HepG2 (cell line): Measurements from ENCODE around the gene PPP1CA. TPM values are rescaled to one million over a fixed set of nuclear protein-coding genes. Genes with fewer than 3 reads are reported as not detected.

Experiments
- FOXM1 ChIP-seq: sonication (generic); formaldehyde crosslinking; IDR thresholded peaks from 2 replicates; pipeline ENCODE4 v1.5.0; 2020; ENCODE audit warnings: missing genetic modification reagents
- JDP2 ChIP-seq: sonication (generic); formaldehyde crosslinking; IDR thresholded peaks from 2 replicates; pipeline ENCODE4 v1.8.1; 2022; ENCODE audit warnings: missing genetic modification reagents, borderline replicate concordance
- KLF6 ChIP-seq: IDR thresholded peaks from 2 replicates; pipeline ENCODE4 v1.8.0; 2016; ENCODE audit warnings: missing biosample characterization, missing genetic modification reagents
- PAWR ChIP-seq: sonication (generic); formaldehyde crosslinking; IDR thresholded peaks from 2 replicates; pipeline ENCODE4 v1.4.0; 2020; ENCODE audit warnings: missing genetic modification reagents, mild to moderate bottlenecking, borderline replicate concordance
- POLR2AphosphoS5 ChIP-seq: IDR thresholded peaks from 2 replicates; pipeline ENCODE4 v1.6.1; 2012; ENCODE audit warnings: low read depth, low read length
- RXRB ChIP-seq: IDR thresholded peaks from 2 replicates; pipeline ENCODE4 v1.6.1; 2016; ENCODE audit warnings: borderline replicate concordance, missing genetic modification reagents, missing compliant biosample characterization
- TBX3 ChIP-seq: fragments of 450-650 bp; IDR thresholded peaks from 2 replicates; pipeline ENCODE4 v1.6.1; 2017; ENCODE audit warnings: antibody characterized with exemption, mild to moderate bottlenecking, inconsistent platforms, borderline replicate concordance
- ZNF598 ChIP-seq: sonication (generic); formaldehyde crosslinking; IDR thresholded peaks from 2 replicates; pipeline ENCODE4 v1.5.1; 2020; ENCODE audit warnings: mild to moderate bottlenecking, missing genetic modification reagents, borderline replicate concordance
- ZNF678 ChIP-seq: sonication (generic); formaldehyde crosslinking; IDR thresholded peaks from 2 replicates; pipeline ENCODE4 v1.4.0; 2020; ENCODE audit warnings: mild to moderate bottlenecking, missing genetic modification reagents
- ZNF713 ChIP-seq: sonication (generic); formaldehyde crosslinking; IDR thresholded peaks from 2 replicates; pipeline ENCODE4 v1.4.0; 2020; ENCODE audit warnings: mild to moderate bottlenecking, missing genetic modification reagents
- ZNF746 ChIP-seq: sonication (generic); formaldehyde crosslinking; IDR thresholded peaks from 2 replicates; pipeline ENCODE4 v1.8.0; 2022; ENCODE audit warnings: mild to moderate bottlenecking, missing genetic modification reagents
- ZNF772 ChIP-seq: sonication (generic); formaldehyde crosslinking; IDR thresholded peaks from 2 replicates; pipeline ENCODE4 v1.5.0; 2020; ENCODE audit warnings: mild to moderate bottlenecking, missing genetic modification reagents
- ZNF792 ChIP-seq: IDR thresholded peaks from 2 replicates; pipeline ENCODE4 v1.6.1; 2016
- polyA plus RNA-seq, 8 experiments: library from polyadenylated mRNA; depleted of rRNA in 3 of 8; stranded (reverse) in 7 of 8; unstranded in 1 of 8; fragments of >200 nt; fragmentation: Illumina TruSeq in 4 of 8; extraction: Trizol in 4 of 8; gene quantifications; 2 replicates each; pipeline versions ENCODE4 v1.2.1 to v1.2.3, GENCODE V29; 2011 to 2016; ENCODE audit warnings: low read depth in 4 of 8, missing spikeins in 1 of 8, mixed read lengths in 1 of 8; ENCODE audit not compliant: insufficient read depth in 1 of 8
- total RNA-seq, 5 experiments: library from RNA; depleted of rRNA; stranded (reverse); fragments of >200 nt; fragmentation: Illumina TruSeq; extraction: Trizol; gene quantifications; 2 replicates each; pipeline ENCODE4 v1.2.3, GENCODE V29; 2016; ENCODE audit warnings: low read depth in 1 of 5
- TF ChIP-seq, protein P1 (sequence below): sonication (generic); formaldehyde crosslinking; IDR thresholded peaks from 2 replicates; pipeline ENCODE4 v1.4.0; 2020; ENCODE audit warnings: mild to moderate bottlenecking, missing genetic modification reagents, borderline replicate concordance
- TF ChIP-seq, protein P2 (sequence below): sonication (generic); formaldehyde crosslinking; IDR thresholded peaks from 2 replicates; pipeline ENCODE4 v1.4.0; 2020; ENCODE audit warnings: missing genetic modification reagents, borderline replicate concordance
- TF ChIP-seq, protein P3 (sequence below): IDR thresholded peaks from 2 replicates; pipeline ENCODE4 v1.6.1; 2016; ENCODE audit warnings: low read depth
- TF ChIP-seq, protein P4 (sequence below): sonication (generic); formaldehyde crosslinking; IDR thresholded peaks from 2 replicates; pipeline ENCODE4 v1.5.0; 2020; ENCODE audit warnings: mild to moderate bottlenecking, missing genetic modification reagents

The PPP1CA gene
- total and polyA plus RNA-seq, 2 of the 13 experiments (the other 11 are each of a cell fraction or from before 2014, with no cell fraction given), result 149 to 170 TPM

DNA sequence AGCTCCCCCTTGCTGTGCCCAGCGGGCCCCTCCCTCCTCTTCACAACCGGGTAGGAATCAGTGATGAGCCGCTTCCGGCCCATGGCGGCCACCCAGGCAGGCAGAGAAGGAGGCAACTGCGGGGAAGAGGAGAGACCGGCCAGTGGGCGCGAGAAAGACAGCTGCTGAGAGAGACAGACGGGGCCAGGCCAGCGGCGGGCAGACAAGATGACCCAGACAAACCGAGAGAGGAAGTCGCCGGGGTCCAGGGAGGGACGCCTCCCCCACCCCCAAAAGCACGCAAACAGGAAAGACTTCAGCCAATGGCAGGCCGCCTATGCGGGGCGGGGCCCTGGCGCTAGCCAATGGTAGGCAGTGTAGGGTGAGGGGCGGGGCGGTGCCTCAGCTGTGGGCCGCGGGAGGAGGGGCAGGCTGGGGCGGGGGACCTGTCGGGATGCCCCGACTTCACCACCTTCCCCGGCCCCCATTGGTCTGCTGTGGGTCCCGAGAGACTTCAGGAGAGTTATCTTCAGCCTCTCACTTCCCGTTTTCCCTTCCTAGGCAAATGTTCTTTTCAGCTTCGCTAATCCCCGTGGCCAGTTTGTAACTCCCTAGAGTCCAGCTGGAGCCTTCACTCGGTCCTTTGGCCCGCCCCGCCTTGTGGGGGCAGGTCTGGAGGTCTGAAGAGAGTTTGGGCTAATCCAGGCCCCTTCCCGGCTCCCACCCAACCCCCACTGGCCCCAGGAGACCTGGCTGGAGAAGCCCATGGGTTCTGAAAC lies 48.2 kb downstream of the PPP1CA start, which contains the start of gene POLD4 (continued):
- TF ChIP-seq, protein P1, sequence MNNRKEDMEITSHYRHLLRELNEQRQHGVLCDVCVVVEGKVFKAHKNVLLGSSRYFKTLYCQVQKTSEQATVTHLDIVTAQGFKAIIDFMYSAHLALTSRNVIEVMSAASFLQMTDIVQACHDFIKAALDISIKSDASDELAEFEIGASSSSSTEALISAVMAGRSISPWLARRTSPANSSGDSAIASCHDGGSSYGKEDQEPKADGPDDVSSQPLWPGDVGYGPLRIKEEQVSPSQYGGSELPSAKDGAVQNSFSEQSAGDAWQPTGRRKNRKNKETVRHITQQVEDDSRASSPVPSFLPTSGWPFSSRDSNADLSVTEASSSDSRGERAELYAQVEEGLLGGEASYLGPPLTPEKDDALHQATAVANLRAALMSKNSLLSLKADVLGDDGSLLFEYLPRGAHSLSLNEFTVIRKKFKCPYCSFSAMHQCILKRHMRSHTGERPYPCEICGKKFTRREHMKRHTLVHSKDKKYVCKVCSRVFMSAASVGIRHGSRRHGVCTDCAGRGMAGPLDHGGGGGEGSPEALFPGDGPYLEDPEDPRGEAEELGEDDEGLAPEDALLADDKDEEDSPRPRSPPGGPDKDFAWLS, result no peak
- TF ChIP-seq RXRB (CRISPR knock-in tag) (peak; percentile 67), ZNF792 (CRISPR knock-in tag) (peak; percentile 40; the same call in 1 of the 2 replicates), KLF6 (CRISPR knock-in tag) (0 out of 2 replicates have a peak, but pooled peaks have one; percentile 54), PAWR (CRISPR knock-in tag) (no peak), FOXM1 (CRISPR knock-in tag) (no peak), ZNF746 (CRISPR knock-in tag) (peak; percentile 70; the same call in 1 of the 2 replicates), ZNF713 (CRISPR knock-in tag) (no peak), ZNF598 (CRISPR knock-in tag) (no peak), JDP2 (CRISPR knock-in tag) (no peak), POLR2AphosphoS5 (peak; percentile 61), ZNF772 (CRISPR knock-in tag) (no peak), ZNF678 (no peak), TBX3 (no peak)
- TF ChIP-seq, protein P2, sequence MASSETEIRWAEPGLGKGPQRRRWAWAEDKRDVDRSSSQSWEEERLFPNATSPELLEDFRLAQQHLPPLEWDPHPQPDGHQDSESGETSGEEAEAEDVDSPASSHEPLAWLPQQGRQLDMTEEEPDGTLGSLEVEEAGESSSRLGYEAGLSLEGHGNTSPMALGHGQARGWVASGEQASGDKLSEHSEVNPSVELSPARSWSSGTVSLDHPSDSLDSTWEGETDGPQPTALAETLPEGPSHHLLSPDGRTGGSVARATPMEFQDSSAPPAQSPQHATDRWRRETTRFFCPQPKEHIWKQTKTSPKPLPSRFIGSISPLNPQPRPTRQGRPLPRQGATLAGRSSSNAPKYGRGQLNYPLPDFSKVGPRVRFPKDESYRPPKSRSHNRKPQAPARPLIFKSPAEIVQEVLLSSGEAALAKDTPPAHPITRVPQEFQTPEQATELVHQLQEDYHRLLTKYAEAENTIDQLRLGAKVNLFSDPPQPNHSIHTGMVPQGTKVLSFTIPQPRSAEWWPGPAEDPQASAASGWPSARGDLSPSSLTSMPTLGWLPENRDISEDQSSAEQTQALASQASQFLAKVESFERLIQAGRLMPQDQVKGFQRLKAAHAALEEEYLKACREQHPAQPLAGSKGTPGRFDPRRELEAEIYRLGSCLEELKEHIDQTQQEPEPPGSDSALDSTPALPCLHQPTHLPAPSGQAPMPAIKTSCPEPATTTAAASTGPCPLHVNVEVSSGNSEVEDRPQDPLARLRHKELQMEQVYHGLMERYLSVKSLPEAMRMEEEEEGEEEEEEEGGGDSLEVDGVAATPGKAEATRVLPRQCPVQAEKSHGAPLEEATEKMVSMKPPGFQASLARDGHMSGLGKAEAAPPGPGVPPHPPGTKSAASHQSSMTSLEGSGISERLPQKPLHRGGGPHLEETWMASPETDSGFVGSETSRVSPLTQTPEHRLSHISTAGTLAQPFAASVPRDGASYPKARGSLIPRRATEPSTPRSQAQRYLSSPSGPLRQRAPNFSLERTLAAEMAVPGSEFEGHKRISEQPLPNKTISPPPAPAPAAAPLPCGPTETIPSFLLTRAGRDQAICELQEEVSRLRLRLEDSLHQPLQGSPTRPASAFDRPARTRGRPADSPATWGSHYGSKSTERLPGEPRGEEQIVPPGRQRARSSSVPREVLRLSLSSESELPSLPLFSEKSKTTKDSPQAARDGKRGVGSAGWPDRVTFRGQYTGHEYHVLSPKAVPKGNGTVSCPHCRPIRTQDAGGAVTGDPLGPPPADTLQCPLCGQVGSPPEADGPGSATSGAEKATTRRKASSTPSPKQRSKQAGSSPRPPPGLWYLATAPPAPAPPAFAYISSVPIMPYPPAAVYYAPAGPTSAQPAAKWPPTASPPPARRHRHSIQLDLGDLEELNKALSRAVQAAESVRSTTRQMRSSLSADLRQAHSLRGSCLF (CRISPR knock-in tag), result no peak
- TF ChIP-seq, protein P3, sequence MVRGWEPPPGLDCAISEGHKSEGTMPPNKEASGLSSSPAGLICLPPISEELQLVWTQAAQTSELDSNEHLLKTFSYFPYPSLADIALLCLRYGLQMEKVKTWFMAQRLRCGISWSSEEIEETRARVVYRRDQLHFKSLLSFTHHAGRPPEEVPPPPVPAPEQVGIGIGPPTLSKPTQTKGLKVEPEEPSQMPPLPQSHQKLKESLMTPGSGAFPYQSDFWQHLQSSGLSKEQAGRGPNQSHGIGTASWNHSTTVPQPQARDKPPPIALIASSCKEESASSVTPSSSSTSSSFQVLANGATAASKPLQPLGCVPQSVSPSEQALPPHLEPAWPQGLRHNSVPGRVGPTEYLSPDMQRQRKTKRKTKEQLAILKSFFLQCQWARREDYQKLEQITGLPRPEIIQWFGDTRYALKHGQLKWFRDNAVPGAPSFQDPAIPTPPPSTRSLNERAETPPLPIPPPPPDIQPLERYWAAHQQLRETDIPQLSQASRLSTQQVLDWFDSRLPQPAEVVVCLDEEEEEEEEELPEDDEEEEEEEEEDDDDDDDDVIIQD (CRISPR knock-in tag), result no peak; the same call in 1 of the 2 replicates
- TF ChIP-seq, protein P4, sequence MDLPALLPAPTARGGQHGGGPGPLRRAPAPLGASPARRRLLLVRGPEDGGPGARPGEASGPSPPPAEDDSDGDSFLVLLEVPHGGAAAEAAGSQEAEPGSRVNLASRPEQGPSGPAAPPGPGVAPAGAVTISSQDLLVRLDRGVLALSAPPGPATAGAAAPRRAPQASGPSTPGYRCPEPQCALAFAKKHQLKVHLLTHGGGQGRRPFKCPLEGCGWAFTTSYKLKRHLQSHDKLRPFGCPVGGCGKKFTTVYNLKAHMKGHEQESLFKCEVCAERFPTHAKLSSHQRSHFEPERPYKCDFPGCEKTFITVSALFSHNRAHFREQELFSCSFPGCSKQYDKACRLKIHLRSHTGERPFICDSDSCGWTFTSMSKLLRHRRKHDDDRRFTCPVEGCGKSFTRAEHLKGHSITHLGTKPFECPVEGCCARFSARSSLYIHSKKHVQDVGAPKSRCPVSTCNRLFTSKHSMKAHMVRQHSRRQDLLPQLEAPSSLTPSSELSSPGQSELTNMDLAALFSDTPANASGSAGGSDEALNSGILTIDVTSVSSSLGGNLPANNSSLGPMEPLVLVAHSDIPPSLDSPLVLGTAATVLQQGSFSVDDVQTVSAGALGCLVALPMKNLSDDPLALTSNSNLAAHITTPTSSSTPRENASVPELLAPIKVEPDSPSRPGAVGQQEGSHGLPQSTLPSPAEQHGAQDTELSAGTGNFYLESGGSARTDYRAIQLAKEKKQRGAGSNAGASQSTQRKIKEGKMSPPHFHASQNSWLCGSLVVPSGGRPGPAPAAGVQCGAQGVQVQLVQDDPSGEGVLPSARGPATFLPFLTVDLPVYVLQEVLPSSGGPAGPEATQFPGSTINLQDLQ (CRISPR knock-in tag), result no peak
